Loucy (cell line): Measurements from ENCODE around the gene MOSPD3.

Experiments used
- CTCF ChIP-seq: fragments of 200-600 bp; sonication (generic); conservative IDR thresholded peaks from 2 replicates; pipeline ENCODE4 v1.5.1; 2014; ENCODE audit warnings: mild to moderate bottlenecking, antibody characterized with exemption, low read length
- EZH2phosphoT487 ChIP-seq: fragments of 200-600 bp; IDR thresholded peaks from 2 replicates; pipeline ENCODE4 v1.6.1; 2018; ENCODE audit warnings: antibody characterized with exemption, mild to moderate bottlenecking, moderate library complexity, borderline replicate concordance

DNA sequence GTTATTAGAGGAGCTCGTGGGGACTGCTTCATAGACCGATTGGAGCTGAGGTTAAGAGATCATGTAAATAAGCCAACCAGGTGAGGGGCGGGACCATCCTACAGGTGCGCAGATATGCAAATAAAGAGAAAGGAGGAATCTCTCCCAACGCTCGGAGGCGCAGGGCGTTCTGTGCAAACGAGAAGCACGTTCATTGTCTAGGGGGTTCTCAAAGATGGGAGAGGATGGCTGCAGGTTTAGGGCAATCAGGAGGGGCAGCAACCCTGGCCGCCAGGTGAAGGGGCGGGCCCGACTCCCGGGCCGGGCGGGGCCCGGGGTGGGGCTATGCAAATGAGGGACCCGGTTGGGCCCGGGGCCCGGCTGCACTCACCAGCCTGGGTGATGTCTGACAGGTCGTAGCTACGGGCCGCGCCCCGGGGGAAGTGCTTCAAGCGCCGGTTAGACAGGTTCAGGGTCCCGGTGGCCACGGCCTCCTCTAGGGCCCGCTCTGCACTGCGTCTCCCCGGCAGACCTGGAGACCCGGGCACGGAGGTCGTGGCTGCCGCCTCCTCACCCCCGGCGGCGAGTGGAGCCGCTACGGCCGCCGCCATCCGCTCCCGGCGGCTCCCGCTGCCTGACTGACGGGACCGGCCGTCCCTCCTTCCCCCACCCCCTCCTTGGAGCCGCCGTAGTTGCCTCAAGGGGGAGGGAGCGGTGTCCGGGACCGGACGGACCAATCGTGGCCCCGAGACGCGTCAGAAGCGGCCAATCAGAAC, 26.7 kb upstream of the MOSPD3 start, which contains the start of gene LRCH4:
- TF ChIP-seq CTCF = no peak
- no peak for TF ChIP-seq EZH2phosphoT487
